Central memory CD4-positive, alpha-beta T cell (primary cell): ENCODE results near the gene NDRG3.
A peak's percentile ranks its signal among the peaks of the same experiment; 100 is the strongest.
"Not testable (repeated sequence)": the region's sequence is repeated elsewhere in the genome, so short reads cannot be mapped to it uniquely, and the experiment has no call there.

ENCODE experiments used
- DNase-seq: peaks from one replicate; pipeline ENCODE4 v3.0.0; 2022

NDRG3 gene

DNA sequence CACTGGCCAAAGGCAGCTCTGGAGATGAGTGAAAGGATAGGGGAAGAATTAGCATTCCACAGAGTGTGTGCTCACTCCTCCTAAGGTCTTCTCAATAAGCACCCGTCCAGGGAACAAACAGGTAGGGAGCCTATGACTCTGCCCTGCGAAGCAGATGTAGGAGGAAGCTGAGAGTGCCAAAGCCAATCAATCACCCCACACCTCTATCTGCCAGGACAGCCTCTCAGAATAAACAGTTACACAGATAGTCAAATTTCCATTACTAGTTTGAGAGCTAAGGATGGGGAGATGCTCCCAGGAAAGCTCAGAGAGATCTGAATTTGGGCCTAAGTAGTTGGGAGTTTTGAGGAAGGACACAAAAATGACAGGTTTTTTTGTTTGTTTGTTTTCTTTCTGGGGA is 59.4 kb downstream of the NDRG3 start:
- no peak for DNase-seq

DNA sequence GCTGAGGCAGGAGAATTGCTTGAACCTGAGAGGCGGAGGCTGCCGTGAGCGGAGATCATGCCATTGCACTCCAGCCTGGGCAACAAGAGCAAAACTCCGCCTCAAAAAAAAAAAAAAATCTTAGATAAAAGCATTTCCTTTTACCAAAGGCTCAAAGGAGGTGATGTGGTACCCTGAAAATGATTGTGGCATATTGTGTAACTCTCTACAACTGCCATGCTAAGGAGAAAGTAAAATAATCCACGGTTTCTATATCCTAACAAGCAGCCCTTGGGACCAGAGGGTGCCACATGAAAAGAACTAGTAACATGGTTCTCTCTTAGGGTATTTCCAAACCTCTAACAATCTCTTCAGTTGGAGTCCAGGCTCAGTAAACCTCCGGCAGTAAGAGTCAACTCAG is 61.1 kb downstream of the NDRG3 start:
- DNase-seq, result no peak

DNA sequence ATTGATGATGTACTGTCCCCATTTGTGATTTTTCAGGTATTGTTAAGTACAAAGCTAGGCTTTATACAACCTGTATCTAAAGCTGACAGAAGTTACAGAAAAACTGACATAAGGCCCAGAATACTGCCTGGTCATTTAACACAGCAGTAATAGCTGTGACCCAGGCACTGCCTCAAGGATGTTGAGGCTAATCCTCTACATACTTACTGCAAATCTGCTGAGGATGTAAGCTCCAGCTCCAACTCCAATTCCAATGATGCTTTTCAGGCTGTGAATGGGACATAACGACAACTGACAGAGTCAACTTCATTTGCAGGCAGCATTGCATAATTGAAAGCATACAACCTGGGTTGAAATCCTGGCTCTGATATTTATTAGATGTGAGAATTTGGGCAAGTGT is 63.6 kb downstream of the NDRG3 start:
- no peak for DNase-seq

DNA sequence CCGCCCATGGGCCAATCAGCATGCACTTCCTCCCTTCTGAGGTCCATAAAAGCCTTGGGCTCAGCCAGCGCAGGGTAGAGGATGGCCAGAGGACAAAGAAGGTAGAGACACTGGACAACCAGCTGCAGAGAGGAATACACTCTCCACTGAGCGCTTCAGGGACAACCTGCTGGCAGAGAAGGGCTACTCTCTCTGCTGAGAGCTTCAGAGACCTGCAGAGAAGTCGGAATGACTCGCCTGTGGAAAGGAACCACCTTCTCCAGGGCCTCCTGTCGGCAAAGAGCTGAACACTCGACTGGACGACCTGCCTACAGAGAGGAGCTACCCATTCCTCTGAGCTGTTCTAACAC is 68.5 kb downstream of the NDRG3 start:
- no peak for DNase-seq

DNA sequence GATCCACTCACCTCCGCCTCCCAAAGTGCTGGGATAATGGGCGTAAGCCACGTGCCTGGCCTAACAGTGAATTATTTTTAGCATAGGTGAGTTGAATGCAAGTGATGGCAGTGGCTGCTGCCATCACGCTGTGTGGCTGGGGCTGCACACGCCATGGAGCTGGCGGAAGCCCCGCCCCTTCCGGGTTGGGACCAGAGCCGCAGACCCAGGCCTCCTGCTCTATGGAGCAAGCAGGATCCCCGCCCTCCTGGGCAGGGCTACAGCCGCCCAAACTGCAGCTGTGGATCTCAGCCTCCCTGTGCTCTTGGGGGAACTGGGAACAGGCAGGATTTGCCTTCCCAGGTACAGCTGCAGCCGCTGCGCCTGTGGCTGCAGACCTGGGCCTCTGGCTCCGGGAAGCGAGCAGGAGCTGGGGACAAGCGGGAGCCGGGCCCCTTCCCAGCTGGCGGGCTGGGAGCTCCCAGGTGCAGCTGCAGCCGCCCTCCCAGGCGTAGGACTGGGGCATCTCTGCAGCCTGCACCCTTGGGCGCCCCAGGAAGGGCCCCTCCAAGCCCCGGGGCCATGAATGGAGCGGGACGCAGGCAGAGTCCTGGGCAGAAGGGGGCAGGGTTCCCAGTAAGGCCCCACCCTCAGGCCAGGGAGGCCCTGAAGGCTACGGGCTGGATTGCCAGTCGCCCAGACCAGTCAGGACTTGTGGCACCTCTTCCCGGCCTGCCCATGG is 69.0 kb downstream of the NDRG3 start:
- DNase-seq, result no peak

DNA sequence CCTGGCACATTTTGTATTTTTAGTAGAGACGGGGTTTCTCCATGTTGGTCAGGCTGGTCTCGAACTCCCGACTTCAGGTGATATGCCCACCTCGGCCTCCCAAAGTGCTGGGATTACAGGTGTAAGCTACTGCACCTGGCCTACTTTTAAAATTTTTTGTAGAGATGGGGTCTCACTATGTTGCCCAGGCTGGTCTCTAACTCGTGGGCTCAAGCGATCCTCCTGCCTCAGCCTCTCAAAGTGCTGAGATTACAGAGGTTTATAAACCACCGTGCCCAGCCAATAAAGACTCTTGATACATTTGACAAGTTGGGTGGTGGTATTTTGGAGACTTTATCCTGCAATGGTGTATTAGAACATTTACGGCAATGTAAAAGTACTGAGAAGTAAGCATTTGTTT is 70.3 kb downstream of the NDRG3 start:
- not testable (repeated sequence) for DNase-seq

DNA sequence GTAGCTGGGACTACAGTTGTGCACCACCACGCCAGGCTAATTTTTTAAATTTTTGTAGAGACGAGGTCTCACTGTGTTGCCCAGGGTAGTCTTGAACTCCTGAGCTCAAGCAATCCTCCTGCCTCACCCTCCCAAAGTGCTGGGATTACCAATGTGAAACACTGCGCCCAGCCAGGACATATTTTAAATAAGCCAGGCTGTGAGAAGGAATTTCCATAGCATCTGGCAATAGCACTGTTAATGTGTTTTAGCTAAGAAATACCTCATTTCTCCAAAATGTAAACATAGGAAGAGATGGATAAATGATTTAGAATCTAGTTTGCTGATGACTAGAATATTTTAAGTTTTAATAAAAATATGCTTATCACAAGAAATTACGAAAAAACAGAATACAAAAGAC is 72.9 kb downstream of the NDRG3 start:
- DNase-seq, result no peak

DNA sequence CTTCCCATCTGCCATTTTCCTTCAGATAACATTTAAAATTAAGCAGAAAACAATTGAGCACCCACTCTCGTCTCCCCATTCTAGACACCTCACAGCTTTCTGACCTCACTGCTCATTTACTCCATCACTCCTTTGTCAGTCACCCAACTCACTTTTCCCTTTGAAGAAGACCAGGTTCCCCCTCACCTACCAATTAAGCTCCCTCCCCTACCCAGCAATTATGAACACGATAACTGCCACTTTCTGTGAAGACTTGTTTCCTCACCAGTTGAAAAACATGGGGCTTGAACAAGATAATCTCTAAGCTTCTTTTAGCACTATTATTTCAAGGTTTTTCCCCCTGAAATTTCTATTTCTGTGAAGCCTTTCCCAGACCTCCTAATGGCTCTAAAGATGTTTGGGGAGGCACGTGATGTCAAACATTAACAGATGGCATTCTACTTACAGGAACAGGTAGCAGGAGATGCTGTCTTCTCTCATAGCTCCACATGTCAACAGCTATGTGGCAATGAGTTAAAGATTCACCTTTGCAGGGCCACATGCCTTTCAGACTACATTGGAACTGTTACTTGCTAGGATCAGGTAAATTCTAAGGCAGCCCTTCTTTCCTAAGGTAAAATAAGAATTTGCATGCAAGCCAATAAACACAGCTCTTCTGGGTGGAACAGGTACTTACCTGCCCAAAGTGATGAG is 75.1 kb downstream of the NDRG3 start:
- no peak for DNase-seq

DNA sequence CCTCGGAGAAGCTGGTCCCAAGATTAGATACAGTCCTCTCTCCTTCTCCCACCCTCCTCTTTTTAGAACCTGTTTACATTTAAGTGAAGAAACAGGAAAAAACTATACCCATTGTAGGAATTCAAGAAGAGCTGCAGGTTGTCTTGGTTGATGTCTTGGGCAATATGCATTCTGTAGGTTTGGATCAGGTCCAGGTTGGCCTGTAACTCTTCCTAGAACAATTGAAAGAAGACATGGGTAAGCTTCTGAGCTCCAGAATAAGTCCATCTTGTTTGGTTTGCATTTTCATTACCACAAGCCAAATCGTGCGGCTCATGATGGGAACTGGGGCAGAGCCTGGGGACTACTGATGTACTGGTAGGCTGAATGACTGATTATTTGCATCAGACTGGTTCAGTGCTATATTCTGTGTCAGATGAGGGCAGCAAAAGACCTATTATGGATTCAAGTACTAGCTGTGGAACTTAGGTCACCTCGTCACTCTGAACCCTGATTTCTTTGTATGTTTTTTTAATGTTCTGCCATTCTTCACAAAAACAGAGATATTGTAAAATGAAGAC is 79.6 kb downstream of the NDRG3 start:
- DNase-seq, result no peak

DNA sequence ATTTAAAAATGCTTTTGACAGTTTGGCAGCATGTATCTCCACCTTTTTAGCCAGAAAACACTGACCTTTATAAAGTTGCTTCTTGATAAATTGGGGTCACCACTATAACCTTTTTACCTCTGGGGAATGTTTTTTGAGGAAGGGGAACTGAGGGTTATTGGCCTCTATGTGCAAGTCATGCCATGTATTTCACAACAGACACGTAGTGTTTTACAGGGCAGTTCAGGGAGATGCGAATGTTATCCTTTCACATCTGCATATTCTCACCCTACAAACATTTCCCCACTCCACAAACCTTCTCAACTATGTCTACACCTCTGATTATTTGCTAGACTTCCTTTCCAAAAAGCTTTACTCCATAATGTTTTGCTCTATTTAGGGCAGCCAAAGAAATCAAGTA is 82.9 kb downstream of the NDRG3 start:
- DNase-seq, result no peak

DNA sequence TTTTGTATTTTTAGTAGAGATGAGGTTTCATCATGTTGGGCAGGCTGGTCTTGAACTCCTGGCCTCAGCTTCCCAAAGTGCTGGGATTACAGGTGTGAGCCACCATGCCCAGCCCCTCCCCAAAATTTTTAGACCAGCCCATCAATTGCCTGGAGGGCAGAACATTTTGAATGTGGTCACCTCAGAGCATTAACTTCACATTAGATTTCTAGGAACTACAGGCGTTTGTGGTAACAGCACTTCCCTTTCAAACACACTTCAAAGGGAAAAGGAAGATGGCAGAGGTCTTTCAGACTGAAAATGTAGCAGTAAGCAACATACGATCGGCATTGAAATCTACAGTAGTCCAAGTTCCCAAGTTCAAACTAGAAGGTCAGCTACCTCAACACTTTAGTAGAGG is 87.6 kb downstream of the NDRG3 start:
- peak; percentile 30 for DNase-seq

DNA sequence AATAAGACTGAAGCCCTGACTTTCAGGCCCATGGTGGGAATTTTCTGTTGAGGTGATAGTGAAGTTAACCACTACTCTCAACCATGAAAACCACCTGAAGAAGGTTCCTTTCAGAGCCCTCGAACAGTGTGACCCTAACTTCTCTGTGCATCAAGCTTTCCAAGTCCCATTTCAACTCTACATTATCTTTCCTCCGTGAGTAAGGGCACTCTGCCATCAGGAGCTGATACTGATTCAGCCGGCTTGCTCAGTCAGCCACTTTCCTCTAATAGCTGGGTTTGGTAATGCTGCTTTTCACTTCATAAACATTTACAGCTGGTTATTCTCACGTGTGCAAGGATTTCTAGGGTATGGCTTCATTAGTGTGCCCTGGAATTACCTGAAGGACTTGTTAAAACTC is 89.2 kb downstream of the NDRG3 start:
- no peak for DNase-seq

DNA sequence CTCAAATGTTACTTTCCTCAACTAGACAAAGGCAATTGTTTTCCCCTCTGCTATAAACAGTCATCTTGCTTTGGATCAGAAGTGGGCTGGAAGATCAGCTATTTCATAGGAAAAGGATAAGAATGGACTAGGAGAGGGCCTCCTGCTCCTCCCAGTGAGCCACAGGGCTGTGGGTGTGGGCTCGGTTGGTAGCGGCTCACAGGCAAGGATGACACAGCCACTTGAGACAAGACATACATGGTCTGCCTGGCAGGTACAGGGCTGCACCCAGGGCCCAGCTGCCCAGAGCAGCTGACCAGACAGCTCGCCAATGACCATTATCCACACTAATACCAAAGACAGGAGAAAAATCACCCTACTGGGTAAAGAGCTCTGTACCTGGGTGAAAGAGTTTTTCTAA is 90.9 kb downstream of the NDRG3 start:
- DNase-seq, result no peak

DNA sequence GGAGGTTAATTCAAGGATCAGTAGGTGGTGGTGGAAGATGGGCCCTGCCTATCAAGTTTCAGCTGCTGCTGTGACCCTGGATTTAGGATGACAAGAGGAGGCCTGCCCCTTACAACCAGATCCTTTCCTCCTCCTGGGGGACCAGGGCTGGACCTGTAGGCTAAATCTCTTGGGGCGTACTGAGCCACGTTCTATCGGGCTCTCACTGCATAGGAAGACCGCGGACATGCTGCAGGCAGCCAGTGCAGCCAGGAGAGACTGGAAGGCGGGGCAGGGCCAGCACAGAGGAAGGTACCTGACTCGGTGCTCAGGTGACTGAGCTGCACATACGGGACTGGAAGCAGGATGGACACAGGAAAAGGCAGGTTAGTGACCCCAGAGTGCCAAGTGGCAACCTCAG is 91.4 kb downstream of the NDRG3 start:
- DNase-seq, result no peak

DNA sequence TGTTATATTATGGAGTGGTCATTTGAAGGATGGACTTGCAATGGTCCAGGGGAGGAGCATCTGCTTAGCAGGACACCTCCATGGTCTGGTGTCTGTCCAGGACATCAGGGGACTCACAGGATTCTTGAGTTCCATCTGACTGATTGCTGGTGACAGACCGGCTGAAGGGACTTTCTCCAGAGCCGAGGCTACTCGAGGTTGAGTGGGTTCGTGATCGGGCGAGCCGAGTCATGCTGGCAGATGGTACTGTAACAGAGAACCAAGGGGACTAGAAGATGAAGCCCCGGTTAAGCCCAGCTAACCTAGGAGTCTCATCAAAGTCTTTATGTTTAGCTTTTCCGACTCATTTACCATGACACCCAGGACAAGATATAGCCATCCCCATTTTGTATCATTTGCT is 92.4 kb downstream of the NDRG3 start:
- DNase-seq, result no peak

DNA sequence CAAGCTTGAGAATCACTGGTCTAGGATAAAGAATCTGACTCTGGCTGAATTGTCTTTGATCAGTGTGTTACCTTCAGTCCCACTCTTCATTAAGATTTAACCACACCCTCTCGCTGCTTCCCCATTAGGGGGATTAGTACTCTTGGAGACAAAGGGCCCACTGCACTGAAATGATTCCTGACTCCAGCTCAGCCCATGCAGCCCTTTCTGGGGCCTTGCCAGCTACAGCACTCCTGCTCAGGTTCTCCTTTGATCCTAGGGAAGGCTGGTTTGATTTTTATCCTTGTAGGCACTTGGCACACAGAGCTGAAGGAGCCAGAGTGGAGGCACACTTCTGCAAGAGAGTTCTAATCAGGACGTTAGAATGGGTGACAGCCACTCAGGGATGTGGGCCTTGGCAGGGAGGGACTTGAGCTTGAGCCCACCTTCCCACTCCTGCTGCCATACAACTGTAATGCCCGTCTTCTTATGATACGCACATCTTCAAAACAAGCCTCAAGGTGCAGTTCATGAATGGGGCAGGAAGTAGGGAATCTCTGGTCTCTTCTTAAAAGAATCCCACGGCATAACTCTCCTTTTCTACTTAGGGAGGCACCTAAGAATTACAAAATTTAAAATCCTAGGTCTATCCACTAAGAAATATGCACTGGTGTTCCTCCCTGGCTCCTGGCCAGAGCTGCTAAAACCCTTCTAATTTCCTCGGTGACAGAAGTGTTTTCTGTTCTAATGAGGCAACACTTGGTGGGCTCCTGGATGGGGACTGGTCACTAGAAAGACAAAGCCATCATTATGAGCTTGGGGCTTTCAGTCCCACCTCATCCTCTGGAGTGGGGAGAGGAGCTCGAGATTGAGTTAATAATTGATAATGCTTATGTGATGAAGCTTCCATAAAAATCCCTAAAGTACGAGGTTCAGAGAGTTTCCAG is 98.4 kb downstream of the NDRG3 start:
- DNase-seq, result no peak

DNA sequence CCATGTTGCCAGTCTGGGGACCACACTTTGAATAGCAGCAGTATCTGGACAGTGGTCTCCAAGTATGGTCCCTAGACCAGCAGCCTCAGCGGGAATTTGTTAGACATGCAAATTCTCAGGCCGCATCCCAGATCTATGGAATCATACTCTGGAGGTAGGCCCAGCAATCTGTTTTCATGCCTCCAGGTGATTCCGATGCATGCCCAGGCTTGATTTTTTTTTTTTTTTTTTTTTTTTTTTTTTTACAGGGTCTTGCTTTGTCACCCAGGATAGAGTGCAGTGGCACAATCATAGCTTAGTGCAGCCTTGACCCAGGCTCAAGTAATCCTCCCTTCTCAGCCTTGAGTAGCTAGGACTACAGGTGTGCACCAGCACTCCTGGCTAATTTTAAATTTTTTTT is 99.2 kb downstream of the NDRG3 start:
- DNase-seq, result no peak

DNA sequence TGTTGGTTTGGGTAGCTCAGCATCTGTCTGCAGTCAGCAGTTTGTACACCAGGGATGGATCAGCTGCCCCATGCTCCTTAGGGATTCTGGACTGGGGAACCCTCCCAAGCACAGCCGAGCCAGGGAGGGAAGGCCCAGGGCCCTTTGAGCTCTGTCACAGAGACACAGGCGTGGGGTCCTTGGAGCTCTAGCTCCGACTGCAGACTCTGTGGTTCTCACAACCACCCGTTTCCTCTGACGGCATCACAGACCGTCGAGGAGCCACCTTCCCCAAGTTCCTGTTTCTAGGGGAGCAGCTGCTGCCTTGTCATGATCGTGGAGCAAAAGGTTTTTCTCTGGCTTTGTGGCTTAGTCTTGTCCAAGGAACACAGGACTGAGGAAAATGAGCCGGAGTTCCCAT is 99.9 kb downstream of the NDRG3 start, which contains the start of gene SLA2:
Gene SLA2 (minus strand): TSS at position 199 of the 400 bp plus-strand sequence. CDS start 4,861 bp downstream, outside the sequence.
- peak; percentile 74 for DNase-seq

DNA sequence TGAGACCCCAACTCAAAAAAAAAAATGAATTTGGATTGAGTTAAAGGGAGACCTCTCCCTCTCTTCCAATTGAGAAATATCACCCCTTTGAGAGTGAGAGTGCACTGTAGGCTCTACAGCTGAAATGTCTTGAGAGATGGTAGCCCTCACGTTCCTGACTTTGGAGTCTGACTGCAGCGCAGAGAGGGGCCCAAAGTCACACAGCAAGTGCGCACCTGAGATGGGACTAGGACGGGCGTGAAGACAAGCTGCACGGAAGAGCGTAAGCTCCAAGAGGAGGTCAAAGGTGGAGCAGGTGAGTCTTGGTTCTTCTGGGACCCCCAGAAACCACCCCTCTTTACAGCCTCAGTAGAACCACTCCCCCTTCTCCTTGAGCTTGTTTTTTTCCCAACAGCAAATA is 100.5 kb downstream of the NDRG3 start:
- no peak for DNase-seq

DNA sequence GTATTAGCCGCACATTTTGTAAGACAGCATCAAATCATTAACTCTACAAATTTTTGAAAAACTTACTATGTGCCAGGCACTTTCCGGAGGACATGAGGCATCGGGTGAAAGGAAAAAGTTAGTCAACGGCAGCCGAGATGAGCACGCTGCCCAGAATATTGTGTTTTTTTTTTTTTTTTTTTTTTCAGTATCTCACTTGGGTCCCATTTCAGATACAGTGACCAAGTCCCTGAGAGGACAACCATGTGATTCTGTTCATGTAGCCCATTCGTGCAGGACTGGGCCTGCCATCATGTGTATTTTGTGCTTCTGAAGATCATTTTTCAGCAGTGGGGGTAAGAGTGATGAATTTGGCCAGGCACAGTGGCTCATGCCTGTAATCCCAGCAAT is 101.2 kb downstream of the NDRG3 start:
- DNase-seq, result no peak

DNA sequence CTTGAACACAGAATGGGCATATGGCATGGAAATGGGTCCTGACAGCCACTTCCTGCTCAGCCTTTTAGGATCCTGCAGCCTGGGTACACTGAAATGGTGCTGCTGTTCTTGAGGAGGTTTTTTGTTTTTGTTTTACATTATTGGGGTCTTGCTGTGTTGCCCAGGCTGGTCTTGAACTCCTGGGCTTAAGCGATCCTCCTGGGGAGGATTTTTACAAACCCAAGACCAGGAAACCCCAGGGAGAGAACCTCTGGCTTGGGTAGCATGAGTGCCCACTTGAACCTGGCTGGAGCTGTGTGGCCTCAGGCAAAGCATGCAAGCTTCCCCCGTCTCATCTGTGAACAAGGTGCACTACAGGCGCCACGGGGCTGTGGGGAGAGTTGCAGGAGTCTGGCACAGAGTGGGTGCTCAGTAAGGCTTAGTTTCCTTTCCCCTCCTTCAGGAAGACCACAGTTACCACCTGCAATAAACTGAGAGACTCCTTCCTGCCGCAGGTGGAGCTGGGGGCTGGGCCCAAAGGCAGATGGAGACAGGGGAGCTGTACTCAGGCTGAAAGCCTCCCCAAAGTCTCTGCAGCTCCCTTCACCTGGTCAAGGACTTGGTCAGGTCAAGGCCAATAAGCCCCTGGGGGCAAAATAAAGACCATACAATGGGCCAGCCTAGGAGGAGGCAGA is 101.7 kb downstream of the NDRG3 start:
- peak; percentile 72 for DNase-seq

DNA sequence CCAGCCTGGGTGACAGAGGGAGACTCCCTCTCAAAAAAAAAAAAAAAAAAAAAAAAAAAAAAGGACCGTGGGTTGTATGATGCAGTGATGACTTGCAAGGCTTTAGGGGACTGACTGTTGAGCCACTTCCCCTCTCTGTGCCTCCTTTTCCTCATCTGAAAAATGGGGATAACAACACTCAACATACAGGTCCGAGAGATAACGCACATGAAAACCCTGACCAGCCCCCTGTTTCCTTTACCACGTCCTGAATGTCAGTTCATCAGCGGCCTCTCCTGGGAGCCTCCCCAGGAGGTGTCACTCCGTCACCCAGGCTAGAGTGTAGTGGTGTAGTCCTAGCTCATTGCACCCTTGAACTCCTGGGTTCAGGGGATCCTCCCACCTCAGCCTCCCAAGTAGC is 103.8 kb downstream of the NDRG3 start:
- no peak for DNase-seq

DNA sequence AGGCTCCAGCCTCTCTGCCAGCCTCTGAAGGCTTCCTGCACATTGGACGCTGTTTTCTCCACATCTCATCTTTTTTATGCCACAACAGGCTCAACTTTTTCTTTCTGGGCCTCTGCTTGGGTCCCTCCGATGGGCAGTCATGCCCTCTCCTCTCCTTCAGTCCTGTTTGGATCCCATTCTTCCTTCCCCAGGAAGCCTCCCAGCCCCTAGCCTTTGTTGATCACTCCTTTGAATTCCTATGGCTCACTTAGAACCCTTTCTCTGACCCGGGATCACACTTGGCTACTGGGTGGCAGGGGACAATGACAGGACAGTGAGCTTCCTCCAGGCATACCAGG is 104.4 kb downstream of the NDRG3 start:
- no peak for DNase-seq
